WTC11 (cell line): ENCODE measurements around the gene TMEM8B. TPM values are rescaled to one million over a fixed set of nuclear protein-coding genes. Genes with fewer than 3 reads are reported as not detected.

ENCODE experiments used
- ATAC-seq: fragments of 200-7000 bp; cut with Tn5 transposase; 2 replicates; pipeline ENCODE4 v1.10.0; 2021; ENCODE audit warnings: mild to moderate bottlenecking, moderate library complexity
- CTCF ChIA-PET: fragments of 300-600 bp; sonication (Branson Sonifier 250); formaldehyde crosslinking; loops from one replicate; lab custom pipeline; 2021; ENCODE audit warnings: antibody characterized with exemption; lab: Charles Lee
- POLR2A ChIA-PET: fragments of 350-600 bp; sonication (Branson Sonifier 250); formaldehyde crosslinking; loops from one replicate; lab custom pipeline; 2021; ENCODE audit warnings: antibody characterized with exemption; lab: Charles Lee
- DNase-seq: peaks from one replicate; pipeline ENCODE4 v3.0.0; 2021; ENCODE audit warnings: low spot score
- H3K27ac Mint-ChIP-seq: 2 replicates; pipeline ENCODE4 v1.8.0; 2021; ENCODE audit warnings: mixed read lengths
- H3K27me3 Mint-ChIP-seq: 2 replicates; pipeline ENCODE4 v1.8.0; 2021; ENCODE audit warnings: low read depth, mild to moderate bottlenecking, moderate library complexity, mixed read lengths
- H3K36me3 Mint-ChIP-seq: 2 replicates; pipeline ENCODE4 v1.8.0; 2021; ENCODE audit warnings: mixed read lengths
- H3K4me1 Mint-ChIP-seq: 2 replicates; pipeline ENCODE4 v1.8.0; 2022; ENCODE audit warnings: mixed read lengths
- H3K4me3 Mint-ChIP-seq: 2 replicates; pipeline ENCODE4 v1.8.0; 2021; ENCODE audit warnings: mild to moderate bottlenecking, moderate library complexity, mixed read lengths
- H3K9me3 Mint-ChIP-seq: 2 replicates; pipeline ENCODE4 v1.8.0; 2021; ENCODE audit warnings: mixed read lengths
- CREB1 ChIP-seq: sonication (generic); formaldehyde crosslinking; IDR thresholded peaks from 2 replicates; pipeline ENCODE4 v1.8.0; 2023; ENCODE audit warnings: mild to moderate bottlenecking, missing genetic modification reagents
- CREM ChIP-seq: sonication (generic); formaldehyde crosslinking; IDR thresholded peaks from 2 replicates; pipeline ENCODE4 v1.8.1; 2022; ENCODE audit warnings: mild to moderate bottlenecking, missing genetic modification reagents, moderate library complexity
- ERG ChIP-seq: fragments of 250-450 bp; sonication (Bioruptor Pico); IDR thresholded peaks from 2 replicates; pipeline ENCODE4 v1.8.0; 2021; ENCODE audit warnings: mild to moderate bottlenecking
- ETV6 ChIP-seq: sonication (generic); formaldehyde crosslinking; IDR thresholded peaks from 2 replicates; pipeline ENCODE4 v1.8.1; 2022; ENCODE audit warnings: mild to moderate bottlenecking, missing genetic modification reagents
- GTF2I ChIP-seq: fragments of 250-450 bp; sonication (Bioruptor Pico); conservative IDR thresholded peaks from 2 replicates; pipeline ENCODE4 v1.4.0; 2021; ENCODE audit warnings: mild to moderate bottlenecking
- IRF2 ChIP-seq: sonication (generic); formaldehyde crosslinking; IDR thresholded peaks from 2 replicates; pipeline ENCODE4 v1.8.0; 2022; ENCODE audit warnings: low read depth, missing genetic modification reagents, borderline replicate concordance
- KAT7 ChIP-seq: sonication (generic); formaldehyde crosslinking; IDR thresholded peaks from 2 replicates; pipeline ENCODE4 v1.8.1; 2023; ENCODE audit warnings: missing genetic modification reagents, mild to moderate bottlenecking, borderline replicate concordance
- NFYB ChIP-seq: sonication (generic); formaldehyde crosslinking; conservative IDR thresholded peaks from 2 replicates; pipeline ENCODE4 v1.8.0; 2022; ENCODE audit warnings: low read depth, missing genetic modification reagents
- NR3C1 ChIP-seq: sonication (generic); formaldehyde crosslinking; conservative IDR thresholded peaks from 2 replicates; pipeline ENCODE4 v1.8.1; 2023; ENCODE audit warnings: low read depth, mild to moderate bottlenecking, missing genetic modification reagents
- OVOL2 ChIP-seq: fragments of 250-450 bp; sonication (Bioruptor Pico); IDR thresholded peaks from 2 replicates; pipeline ENCODE4 v1.9.0; 2021; ENCODE audit warnings: mild to moderate bottlenecking, borderline replicate concordance
- RORB ChIP-seq: fragments of 250-450 bp; sonication (Bioruptor Pico); IDR thresholded peaks from 2 replicates; pipeline ENCODE4 v1.9.0; 2021; ENCODE audit warnings: mild to moderate bottlenecking
- SMAD4 ChIP-seq: sonication (generic); formaldehyde crosslinking; IDR thresholded peaks from 2 replicates; pipeline ENCODE4 v1.8.0; 2022; ENCODE audit warnings: mild to moderate bottlenecking, missing genetic modification reagents
- TEAD4 ChIP-seq: sonication (generic); formaldehyde crosslinking; IDR thresholded peaks from 2 replicates; pipeline ENCODE4 v1.8.0; 2022; ENCODE audit warnings: mild to moderate bottlenecking, missing genetic modification reagents
- ZNF121 ChIP-seq: sonication (generic); formaldehyde crosslinking; IDR thresholded peaks from 2 replicates; pipeline ENCODE4 v1.8.0; 2023; ENCODE audit warnings: missing genetic modification reagents
- ZNF138 ChIP-seq: sonication (generic); formaldehyde crosslinking; conservative IDR thresholded peaks from 2 replicates; pipeline ENCODE4 v1.8.1; 2022; ENCODE audit warnings: mild to moderate bottlenecking, moderate library complexity, missing genetic modification reagents
- ZNF219 ChIP-seq: sonication (generic); formaldehyde crosslinking; IDR thresholded peaks from 2 replicates; pipeline ENCODE4 v1.8.0; 2023; ENCODE audit warnings: missing genetic modification reagents, mild to moderate bottlenecking, borderline replicate concordance
- ZNF263 ChIP-seq: sonication (generic); formaldehyde crosslinking; IDR thresholded peaks from 2 replicates; pipeline ENCODE4 v1.8.1; 2022; ENCODE audit warnings: low read depth, mild to moderate bottlenecking, moderate library complexity, missing genetic modification reagents
- ZNF416 ChIP-seq: fragments of 250-450 bp; sonication (Bioruptor Pico); IDR thresholded peaks from 2 replicates; pipeline ENCODE4 v1.9.0; 2021; ENCODE audit warnings: mild to moderate bottlenecking, inconsistent platforms
- ZSCAN18 ChIP-seq: fragments of 250-450 bp; sonication (Bioruptor Pico); IDR thresholded peaks from 2 replicates; pipeline ENCODE4 v2.1.2; 2022; ENCODE audit warnings: mild to moderate bottlenecking, moderate library complexity
- total RNA-seq: library from RNA; stranded (reverse); gene quantifications from 3 replicates; pipeline ENCODE4 v1.2.3, GENCODE V29; 2021
- TF ChIP-seq, protein P1 (sequence below): fragments of 250-450 bp; sonication (Bioruptor Pico); IDR thresholded peaks from 2 replicates; pipeline ENCODE4 v1.9.0; 2021; ENCODE audit warnings: moderate library complexity, mild to moderate bottlenecking, inconsistent platforms, borderline replicate concordance
- TF ChIP-seq, protein P2 (sequence below): sonication (generic); formaldehyde crosslinking; IDR thresholded peaks from 2 replicates; pipeline ENCODE4 v1.8.1; 2023; ENCODE audit warnings: mild to moderate bottlenecking, missing genetic modification reagents
- TF ChIP-seq, protein P3 (sequence below): sonication (generic); formaldehyde crosslinking; conservative IDR thresholded peaks from 2 replicates; pipeline ENCODE4 v1.8.1; 2023; ENCODE audit warnings: mild to moderate bottlenecking, low read depth, missing genetic modification reagents, moderate library complexity
- TF ChIP-seq, protein P4 (sequence below): sonication (generic); formaldehyde crosslinking; IDR thresholded peaks from 2 replicates; pipeline ENCODE4 v1.8.1; 2023; ENCODE audit warnings: mild to moderate bottlenecking, moderate library complexity, missing genetic modification reagents
- TF ChIP-seq, protein P5 (sequence below): sonication (generic); formaldehyde crosslinking; conservative IDR thresholded peaks from 2 replicates; pipeline ENCODE4 v1.8.1; 2022; ENCODE audit warnings: mild to moderate bottlenecking, missing genetic modification reagents

TMEM8B gene
- total RNA-seq, 1 experiment from 2014 or later, result 9.5 TPM

DNA sequence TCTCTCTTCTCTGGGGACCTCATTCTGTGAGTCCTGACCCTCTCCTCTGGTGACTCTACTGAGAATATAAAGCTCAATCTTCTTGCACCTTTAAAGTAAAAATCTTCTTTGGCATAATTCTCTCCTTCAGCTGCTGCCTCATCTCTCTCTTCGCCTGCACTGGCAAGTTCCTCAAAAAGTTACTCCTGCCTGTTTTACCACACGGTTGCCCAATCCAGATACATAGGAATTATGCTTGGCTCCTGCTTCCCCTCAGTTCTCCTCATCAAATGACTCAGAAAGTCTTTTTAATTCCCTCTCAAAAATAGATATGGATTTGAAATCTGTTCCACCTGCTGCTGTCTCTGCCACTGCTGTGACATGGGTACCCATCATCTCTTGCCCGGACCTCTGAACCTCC lies 62.6 kb downstream of the TMEM8B start:
- H3K4me3 Mint-ChIP-seq, result no peak overlapping the region
- ChIA-PET POLR2A (interaction anchor here (0.6 kb wide), 1 partner anchor 804 kb away, joined by 3 read pairs; no protein-coding TSS in a partner anchor), CTCF (interaction anchor here (2.3 kb wide), 2 partner anchors 10 to 101 kb away, joined by 12 to 14 read pairs; no protein-coding TSS in a partner anchor)
- TF ChIP-seq ERG (CRISPR knock-in tag) (no peak), CREB1 (CRISPR knock-in tag) (no peak), IRF2 (CRISPR knock-in tag) (no peak), GTF2I (CRISPR knock-in tag) (no peak), ZNF219 (no peak), KAT7 (no peak), NR3C1 (CRISPR knock-in tag) (no peak), ZNF121 (no peak), SMAD4 (CRISPR knock-in tag) (no peak), ZNF138 (CRISPR knock-in tag) (no peak), NFYB (CRISPR knock-in tag) (no peak), CREM (no peak), ETV6 (CRISPR knock-in tag) (no peak), RORB (CRISPR knock-in tag) (no peak)
- TF ChIP-seq, protein P1, sequence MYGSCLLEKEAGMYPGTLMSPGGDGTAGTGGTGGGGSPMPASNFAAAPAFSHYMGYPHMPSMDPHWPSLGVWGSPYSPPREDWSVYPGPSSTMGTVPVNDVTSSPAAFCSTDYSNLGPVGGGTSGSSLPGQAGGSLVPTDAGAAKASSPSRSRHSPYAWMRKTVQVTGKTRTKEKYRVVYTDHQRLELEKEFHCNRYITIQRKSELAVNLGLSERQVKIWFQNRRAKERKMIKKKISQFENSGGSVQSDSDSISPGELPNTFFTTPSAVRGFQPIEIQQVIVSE (CRISPR knock-in tag), result no peak
- TF ChIP-seq, protein P2, sequence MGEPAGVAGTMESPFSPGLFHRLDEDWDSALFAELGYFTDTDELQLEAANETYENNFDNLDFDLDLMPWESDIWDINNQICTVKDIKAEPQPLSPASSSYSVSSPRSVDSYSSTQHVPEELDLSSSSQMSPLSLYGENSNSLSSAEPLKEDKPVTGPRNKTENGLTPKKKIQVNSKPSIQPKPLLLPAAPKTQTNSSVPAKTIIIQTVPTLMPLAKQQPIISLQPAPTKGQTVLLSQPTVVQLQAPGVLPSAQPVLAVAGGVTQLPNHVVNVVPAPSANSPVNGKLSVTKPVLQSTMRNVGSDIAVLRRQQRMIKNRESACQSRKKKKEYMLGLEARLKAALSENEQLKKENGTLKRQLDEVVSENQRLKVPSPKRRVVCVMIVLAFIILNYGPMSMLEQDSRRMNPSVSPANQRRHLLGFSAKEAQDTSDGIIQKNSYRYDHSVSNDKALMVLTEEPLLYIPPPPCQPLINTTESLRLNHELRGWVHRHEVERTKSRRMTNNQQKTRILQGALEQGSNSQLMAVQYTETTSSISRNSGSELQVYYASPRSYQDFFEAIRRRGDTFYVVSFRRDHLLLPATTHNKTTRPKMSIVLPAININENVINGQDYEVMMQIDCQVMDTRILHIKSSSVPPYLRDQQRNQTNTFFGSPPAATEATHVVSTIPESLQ (CRISPR knock-in tag), result no peak
- TF ChIP-seq, protein P3, sequence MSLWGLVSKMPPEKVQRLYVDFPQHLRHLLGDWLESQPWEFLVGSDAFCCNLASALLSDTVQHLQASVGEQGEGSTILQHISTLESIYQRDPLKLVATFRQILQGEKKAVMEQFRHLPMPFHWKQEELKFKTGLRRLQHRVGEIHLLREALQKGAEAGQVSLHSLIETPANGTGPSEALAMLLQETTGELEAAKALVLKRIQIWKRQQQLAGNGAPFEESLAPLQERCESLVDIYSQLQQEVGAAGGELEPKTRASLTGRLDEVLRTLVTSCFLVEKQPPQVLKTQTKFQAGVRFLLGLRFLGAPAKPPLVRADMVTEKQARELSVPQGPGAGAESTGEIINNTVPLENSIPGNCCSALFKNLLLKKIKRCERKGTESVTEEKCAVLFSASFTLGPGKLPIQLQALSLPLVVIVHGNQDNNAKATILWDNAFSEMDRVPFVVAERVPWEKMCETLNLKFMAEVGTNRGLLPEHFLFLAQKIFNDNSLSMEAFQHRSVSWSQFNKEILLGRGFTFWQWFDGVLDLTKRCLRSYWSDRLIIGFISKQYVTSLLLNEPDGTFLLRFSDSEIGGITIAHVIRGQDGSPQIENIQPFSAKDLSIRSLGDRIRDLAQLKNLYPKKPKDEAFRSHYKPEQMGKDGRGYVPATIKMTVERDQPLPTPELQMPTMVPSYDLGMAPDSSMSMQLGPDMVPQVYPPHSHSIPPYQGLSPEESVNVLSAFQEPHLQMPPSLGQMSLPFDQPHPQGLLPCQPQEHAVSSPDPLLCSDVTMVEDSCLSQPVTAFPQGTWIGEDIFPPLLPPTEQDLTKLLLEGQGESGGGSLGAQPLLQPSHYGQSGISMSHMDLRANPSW (CRISPR knock-in tag), result no peak
- ATAC-seq (no peak), DNase-seq (no peak)
- H3K36me3 Mint-ChIP-seq, result no peaks in the 10 kb centered on the region
- H3K4me1 Mint-ChIP-seq, result no peaks in the 10 kb centered on the region
- H3K27me3 Mint-ChIP-seq, result no peaks in the 10 kb centered on the region; the same call in 1 of the 2 replicates
- H3K9me3 Mint-ChIP-seq, result peaks cover 4% of the 10 kb centered on the region; the same call in 1 of the 2 replicates
- H3K27ac Mint-ChIP-seq, result no peak overlapping the region

DNA sequence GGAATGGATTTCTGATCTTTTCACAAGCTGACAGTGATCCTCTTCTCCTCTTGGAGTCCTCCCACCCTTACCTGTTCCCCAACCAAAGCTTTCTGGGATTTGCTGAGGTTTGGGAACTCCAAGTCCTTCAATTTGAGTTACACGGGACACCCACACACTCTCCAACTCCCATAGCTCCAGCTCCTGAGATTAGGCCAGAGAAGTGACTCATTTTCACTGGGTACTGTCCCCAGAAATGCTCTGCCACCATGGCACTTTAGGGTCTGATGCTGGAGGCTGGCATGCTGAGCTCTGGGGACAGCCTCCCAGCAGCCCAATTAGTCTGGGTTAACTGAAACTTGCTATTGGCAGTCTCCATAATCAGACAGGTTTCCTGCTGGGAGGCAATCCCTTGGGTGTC lies 63.0 kb downstream of the TMEM8B start:
- no peaks in the 10 kb centered on the region; the same call in 1 of the 2 replicates for H3K27me3 Mint-ChIP-seq
- ATAC-seq, result no peak
- no peak for TF ChIP-seq ZNF121
- TF ChIP-seq, protein P4, sequence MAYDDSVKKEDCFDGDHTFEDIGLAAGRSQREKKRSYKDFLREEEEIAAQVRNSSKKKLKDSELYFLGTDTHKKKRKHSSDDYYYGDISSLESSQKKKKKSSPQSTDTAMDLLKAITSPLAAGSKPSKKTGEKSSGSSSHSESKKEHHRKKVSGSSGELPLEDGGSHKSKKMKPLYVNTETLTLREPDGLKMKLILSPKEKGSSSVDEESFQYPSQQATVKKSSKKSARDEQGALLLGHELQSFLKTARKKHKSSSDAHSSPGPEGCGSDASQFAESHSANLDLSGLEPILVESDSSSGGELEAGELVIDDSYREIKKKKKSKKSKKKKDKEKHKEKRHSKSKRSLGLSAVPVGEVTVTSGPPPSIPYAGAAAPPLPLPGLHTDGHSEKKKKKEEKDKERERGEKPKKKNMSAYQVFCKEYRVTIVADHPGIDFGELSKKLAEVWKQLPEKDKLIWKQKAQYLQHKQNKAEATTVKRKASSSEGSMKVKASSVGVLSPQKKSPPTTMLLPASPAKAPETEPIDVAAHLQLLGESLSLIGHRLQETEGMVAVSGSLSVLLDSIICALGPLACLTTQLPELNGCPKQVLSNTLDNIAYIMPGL (CRISPR knock-in tag), result no peak
- TF ChIP-seq NFYB (CRISPR knock-in tag), result no peak
- TF ChIP-seq, protein P5, sequence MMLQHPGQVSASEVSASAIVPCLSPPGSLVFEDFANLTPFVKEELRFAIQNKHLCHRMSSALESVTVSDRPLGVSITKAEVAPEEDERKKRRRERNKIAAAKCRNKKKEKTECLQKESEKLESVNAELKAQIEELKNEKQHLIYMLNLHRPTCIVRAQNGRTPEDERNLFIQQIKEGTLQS (CRISPR knock-in tag), result no peak
- no peak for TF ChIP-seq ETV6 (CRISPR knock-in tag)
- no peak for TF ChIP-seq OVOL2 (CRISPR knock-in tag)
- TF ChIP-seq ZSCAN18 (CRISPR knock-in tag), result no peak
- TF ChIP-seq ZNF263 (CRISPR knock-in tag), result no peak
- no peak for TF ChIP-seq IRF2 (CRISPR knock-in tag)
- no peak for TF ChIP-seq TEAD4 (CRISPR knock-in tag)
- no peak for TF ChIP-seq ZNF416 (CRISPR knock-in tag)
- TF ChIP-seq, all 79 proteins: peak for 0
- ChIA-PET CTCF (interaction anchor here (2.3 kb wide), 2 partner anchors 10 to 102 kb away, joined by 12 to 14 read pairs; no protein-coding TSS in a partner anchor), POLR2A (no interaction called here)
- no peak overlapping the region for H3K27ac Mint-ChIP-seq
- H3K36me3 Mint-ChIP-seq, result no peaks in the 10 kb centered on the region
- H3K4me3 Mint-ChIP-seq, result no peak overlapping the region
- H3K9me3 Mint-ChIP-seq, result peaks cover 4% of the 10 kb centered on the region; the same call in 1 of the 2 replicates
- no peaks in the 10 kb centered on the region for H3K4me1 Mint-ChIP-seq
- DNase-seq, result no peak
